ENCODE data around the gene GPX7.
A peak's percentile ranks its signal among the peaks of the same experiment; 100 is the strongest.

The GPX7 gene

GRCh38 chr1:52631759-52632331, 29.7 kb downstream of the GPX7 start:
- peak in 1 of 2 donors; percentile 20 for DNase-seq

- peak; percentile 60 to 70 for DNase-seq
Observed at GRCh38 chr1:52632732-52633290, 30.6 kb downstream of the GPX7 start, which contains the start of gene SHISAL2A. Gene SHISAL2A (plus strand): TSS chr1:52633168. CDS start chr1:52633494, 326 bp downstream.

- DNase-seq = peak; percentile 44 to 45
Observed at GRCh38 chr1:52633291-52633754, 31.2 kb downstream of the GPX7 start.

- peak; percentile 21 to 22 for DNase-seq
Observed at GRCh38 chr1:52634111-52634510, 31.9 kb downstream of the GPX7 start.

GRCh38 chr1:52635321-52636089, 33.3 kb downstream of the GPX7 start:
- peak in 1 of 2 donors; percentile 67 for DNase-seq

GRCh38 chr1:52636721-52637695, 34.8 kb downstream of the GPX7 start:
- DNase-seq = peak; percentile 88

GRCh38 chr1:52637946-52638345, 35.8 kb downstream of the GPX7 start:
- no peak for DNase-seq

GRCh38 chr1:52640697-52641096, 38.5 kb downstream of the GPX7 start:
- no peak for DNase-seq

- DNase-seq = peak in 1 of 2 donors; percentile 62
Observed at GRCh38 chr1:52641307-52641706, 39.1 kb downstream of the GPX7 start.

GRCh38 chr1:52645261-52645660, 43.1 kb downstream of the GPX7 start:
- DNase-seq = no peak

- DNase-seq = no peak
Observed at GRCh38 chr1:52651904-52652303, 49.7 kb downstream of the GPX7 start.

GRCh38 chr1:52653207-52653849, 51.2 kb downstream of the GPX7 start:
- no peak for DNase-seq

GRCh38 chr1:52654063-52654462, 51.9 kb downstream of the GPX7 start:
- DNase-seq = no peak

- no peak for DNase-seq
Observed at GRCh38 chr1:52657702-52658101, 55.5 kb downstream of the GPX7 start.

All from CD4-positive, alpha-beta T cell treated with Interleukin-4 for 1 hour (primary cell).